Cardiac septum (tissue), 1 donor: ENCODE data around the gene NF1. TPM values are rescaled to one million over a fixed set of nuclear protein-coding genes. Genes with fewer than 3 reads are reported as not detected.
A peak's percentile ranks its signal among the peaks of the same experiment; 100 is the strongest.
"Not testable (repeated sequence)": the region's sequence is repeated elsewhere in the genome, so short reads cannot be mapped to it uniquely, and the experiment has no call there.

Experiments used
- DNase-seq: peaks from one replicate; pipeline ENCODE4 v3.0.0-alpha.2; 2020; ENCODE audit warnings: low spot score
- intact Hi-C: fragments of 100-400 bp; cut with DNase I; formaldehyde crosslinking; loops from one replicate; pipeline ENCODE4 v1.14.0; 2022
- total RNA-seq: library from RNA; stranded (reverse); fragmentation: NEBNext Ultra II Directional; extraction: Animal tissue kit (Norgen Biotek cat#: 25700); gene quantifications from one replicate; pipeline ENCODE4 v1.2.1, GENCODE V29; 2021
- donor health status: DM: no; HTN: no; CAD: no.

NF1 gene
- total RNA-seq, 1 donor from 2014 or later = 53.6 TPM

GRCh38 chr17:31122746-31123145, 28.0 kb downstream of the NF1 start:
- DNase-seq = no peak
- intact Hi-C loops = no loop called here

GRCh38 chr17:31126318-31126717, 31.5 kb downstream of the NF1 start:
- DNase-seq = no peak
- intact Hi-C loops = no loop called here

- no peak for DNase-seq
- intact Hi-C loops = no loop called here
Observed at GRCh38 chr17:31128241-31128640, 33.5 kb downstream of the NF1 start.

GRCh38 chr17:31130286-31131224, 35.8 kb downstream of the NF1 start:
- peak; percentile 85 for DNase-seq
- intact Hi-C loops = no loop called here

- intact Hi-C loops = no loop called here
- no peak for DNase-seq
Observed at GRCh38 chr17:31131299-31131698, 36.5 kb downstream of the NF1 start.

GRCh38 chr17:31132977-31133376, 38.2 kb downstream of the NF1 start:
- intact Hi-C loops = no loop called here

GRCh38 chr17:31134576-31134975, 39.8 kb downstream of the NF1 start:
- no peak for DNase-seq
- intact Hi-C loops = no loop called here

More at GRCh38 chr17:31132977-31133376, 38.2 kb downstream of the NF1 start:
- no peak for DNase-seq

GRCh38 chr17:31136319-31136718, 41.5 kb downstream of the NF1 start:
- DNase-seq = no peak
- intact Hi-C loops = no loop called here

GRCh38 chr17:31140111-31140510, 45.3 kb downstream of the NF1 start:
- intact Hi-C loops = no loop called here
- no peak for DNase-seq

GRCh38 chr17:31144428-31144827, 49.7 kb downstream of the NF1 start:
- no peak for DNase-seq
- intact Hi-C loops = no loop called here

- DNase-seq = no peak
- intact Hi-C loops = no loop called here
Observed at GRCh38 chr17:31144836-31145235, 50.1 kb downstream of the NF1 start.

GRCh38 chr17:31147507-31148202, 52.9 kb downstream of the NF1 start:
- intact Hi-C loops = no loop called here
- no peak for DNase-seq

- intact Hi-C loops = no loop called here
- no peak for DNase-seq
Observed at GRCh38 chr17:31148205-31148604, 53.4 kb downstream of the NF1 start.

GRCh38 chr17:31152271-31152670, 57.5 kb downstream of the NF1 start:
- DNase-seq = no peak
- intact Hi-C loops = no loop called here

GRCh38 chr17:31155208-31155810, 60.5 kb downstream of the NF1 start:
- no peak for DNase-seq
- intact Hi-C loops = no loop called here

- DNase-seq = no peak
- intact Hi-C loops = no loop called here
Observed at GRCh38 chr17:31156326-31156725, 61.5 kb downstream of the NF1 start.

- DNase-seq, intact Hi-C loops: not testable (repeated sequence)
Observed at GRCh38 chr17:31156864-31157263, 62.1 kb downstream of the NF1 start.

- DNase-seq = no peak
- intact Hi-C loops = no loop called here
Observed at GRCh38 chr17:31158746-31159377, 64.1 kb downstream of the NF1 start.

GRCh38 chr17:31163091-31163781, 68.5 kb downstream of the NF1 start:
- DNase-seq = no peak
- intact Hi-C loops = no loop called here
